GM19193 (cell line): Measurements from ENCODE around the gene ATG9B.

Source experiments
- POLR2A ChIP-seq: IDR thresholded peaks from 4 replicates; pipeline ENCODE4 v1.6.1; 2011; ENCODE audit not compliant: insufficient read depth, insufficient read length; ENCODE audit errors: extremely low read depth

The ATG9B gene

GRCh38 chr7:151033864-151034249 lies 9.6 kb upstream of the ATG9B start:
- TF ChIP-seq POLR2A = no peak

GRCh38 chr7:151032936-151033863 lies 8.9 kb upstream of the ATG9B start:
- no peak for TF ChIP-seq POLR2A

GRCh38 chr7:151031011-151031410 lies 6.7 kb upstream of the ATG9B start:
- no peak for TF ChIP-seq POLR2A

GRCh38 chr7:151028948-151029501 lies 4.7 kb upstream of the ATG9B start:
- no peak for TF ChIP-seq POLR2A

GRCh38 chr7:151028131-151028947 lies 4.0 kb upstream of the ATG9B start, which contains the start of gene ABCB8:
Gene ABCB8, plus strand, starts transcription at chr7:151028450. Its CDS starts 66 bp downstream, at chr7:151028516.
- TF ChIP-seq POLR2A = peak; percentile 72

- no peak for TF ChIP-seq POLR2A
These were observed 1.8 kb upstream of the ATG9B start for GRCh38 chr7:151025924-151026671.

- no peak for TF ChIP-seq POLR2A
These were observed 1.1 kb downstream of the ATG9B start for GRCh38 chr7:151023232-151023631.

GRCh38 chr7:151020231-151020630 lies 4.1 kb downstream of the ATG9B start:
- no peak for TF ChIP-seq POLR2A

- no peak for TF ChIP-seq POLR2A
These were observed 5.2 kb downstream of the ATG9B start for GRCh38 chr7:151019130-151019447.

- no peak for TF ChIP-seq POLR2A
These were observed 5.7 kb downstream of the ATG9B start for GRCh38 chr7:151018421-151019129.

- TF ChIP-seq POLR2A = no peak
These were observed 6.3 kb downstream of the ATG9B start for GRCh38 chr7:151017953-151018420.

- no peak for TF ChIP-seq POLR2A
These were observed 6.8 kb downstream of the ATG9B start for GRCh38 chr7:151017370-151017952.

GRCh38 chr7:151016942-151017341 lies 7.4 kb downstream of the ATG9B start:
- TF ChIP-seq POLR2A = no peak

GRCh38 chr7:151016505-151016904 lies 7.8 kb downstream of the ATG9B start:
- TF ChIP-seq POLR2A = no peak
